NK-92 treated with Interleukin-12 subunit alpha and Interleukin-12 subunit beta, amount 100 ng/mL, for 24 hours (cell line): ENCODE data around the gene ARHGDIG.

Experiments
- DNase-seq: peaks from one replicate; lab custom pipeline; 2025; lab: John Stamatoyannopoulos, UW

The ARHGDIG gene

GRCh38 chr16:280991-281659, 734 bp downstream of the ARHGDIG start:
- DNase-seq, result no peak

GRCh38 chr16:281660-282255, 1.4 kb downstream of the ARHGDIG start:
- no peak for DNase-seq

- DNase-seq, result no peak
Observed at GRCh38 chr16:282491-282890, 2.1 kb downstream of the ARHGDIG start.

GRCh38 chr16:283033-283805, 2.8 kb downstream of the ARHGDIG start, which contains the start of gene PDIA2:
Gene PDIA2 (plus strand): TSS chr16:283164. CDS start chr16:283170, 6 bp downstream.
- no peak for DNase-seq

GRCh38 chr16:284204-285120, 4.1 kb downstream of the ARHGDIG start:
- no peak for DNase-seq

- no peak for DNase-seq
Observed at GRCh38 chr16:285146-286055, 5.0 kb downstream of the ARHGDIG start.

GRCh38 chr16:286491-287297, 6.3 kb downstream of the ARHGDIG start:
- no peak for DNase-seq

- no peak for DNase-seq
Observed at GRCh38 chr16:287298-287811, 7.0 kb downstream of the ARHGDIG start.

- DNase-seq, result no peak
Observed at GRCh38 chr16:287981-288920, 7.9 kb downstream of the ARHGDIG start.

GRCh38 chr16:289395-289997, 9.1 kb downstream of the ARHGDIG start:
- DNase-seq, result no peak

- DNase-seq, result no peak
Observed at GRCh38 chr16:290015-290680, 9.8 kb downstream of the ARHGDIG start.

- DNase-seq, result no peak
Observed at GRCh38 chr16:290681-291405, 10.5 kb downstream of the ARHGDIG start.

GRCh38 chr16:291539-291938, 11.1 kb downstream of the ARHGDIG start:
- no peak for DNase-seq

GRCh38 chr16:293043-293775, 12.8 kb downstream of the ARHGDIG start:
- DNase-seq, result no peak

- no peak for DNase-seq
Observed at GRCh38 chr16:296276-296675, 15.9 kb downstream of the ARHGDIG start.

- DNase-seq, result no peak
Observed at GRCh38 chr16:296806-297510, 16.6 kb downstream of the ARHGDIG start.
